IMR-90 (cell line): Measurements from ENCODE around the gene TMEM8B. TPM values are rescaled to one million over a fixed set of nuclear protein-coding genes. Genes with fewer than 3 reads are reported as not detected.

Experiments used
- ATAC-seq: fragments of 200-7000 bp; cut with Tn5 transposase; 2 replicates; pipeline ENCODE4 v1.9.1; 2020; ENCODE audit warnings: low read depth, mild to moderate bottlenecking, moderate library complexity
- BruUV-seq: library from RNA; stranded (reverse); fragments of 400-500 nt; replicated peaks from 2 replicates; lab custom pipeline; 2021; lab: Mats Ljungman, UMichigan
- CTCF ChIA-PET: fragments of 300-600 bp; formaldehyde crosslinking; extraction: SDS; loops from one replicate; lab custom pipeline; 2021; ENCODE audit warnings: antibody characterized with exemption; lab: Yijun Ruan, JAX
- POLR2A ChIA-PET: fragments of 300-600 bp; sonication (Branson Sonifier 250); formaldehyde crosslinking; loops from one replicate; lab custom pipeline; 2022; ENCODE audit warnings: antibody characterized with exemption; ENCODE audit not compliant: unreplicated experiment; lab: Charles Lee
- DNase-seq: peaks from one replicate; pipeline ENCODE4 v3.0.0; 2013
- H2AFZ ChIP-seq: replicated peaks from 2 replicates; pipeline ENCODE3; 2013; ENCODE audit warnings: low read length, mild to moderate bottlenecking; ENCODE audit not compliant: poor library complexity
- H2AK5ac ChIP-seq: 2 replicates; pipeline ENCODE4 v1.6.1; 2013; ENCODE audit warnings: low read depth, low read length, inconsistent platforms
- H2AK9ac ChIP-seq: replicated peaks from 2 replicates; pipeline ENCODE3; 2013; ENCODE audit warnings: mild to moderate bottlenecking, low read depth, low read length, moderate library complexity; ENCODE audit not compliant: poor library complexity
- H2BK120ac ChIP-seq: 2 replicates; pipeline ENCODE4 v1.6.1; 2013; ENCODE audit warnings: low read depth, low read length, inconsistent platforms
- H2BK15ac ChIP-seq: 3 replicates; pipeline ENCODE4 v1.6.1; 2013; ENCODE audit warnings: low read depth, low read length, inconsistent platforms
- H2BK20ac ChIP-seq: 2 replicates; pipeline ENCODE4 v1.6.1; 2013; ENCODE audit warnings: low read depth, mild to moderate bottlenecking, inconsistent platforms, low read length, moderate library complexity
- H2BK5ac ChIP-seq: 2 replicates; pipeline ENCODE4 v1.6.1; 2013; ENCODE audit warnings: mild to moderate bottlenecking, low read depth, low read length, inconsistent platforms; ENCODE audit not compliant: poor library complexity, severe bottlenecking
- H3K14ac ChIP-seq: replicated peaks from 2 replicates; pipeline ENCODE4 v1.6.1; 2013; ENCODE audit warnings: low read depth, low read length, inconsistent platforms
- H3K18ac ChIP-seq: 2 replicates; pipeline ENCODE4 v1.6.1; 2013; ENCODE audit warnings: low read depth, low read length, control low read depth
- H3K23ac ChIP-seq: 2 replicates; pipeline ENCODE4 v1.6.1; 2013; ENCODE audit warnings: low read depth, low read length, inconsistent platforms
- H3K27ac ChIP-seq: 2 replicates; pipeline ENCODE4 v1.5.1; 2013; ENCODE audit warnings: mild to moderate bottlenecking, control low read depth, low read length; ENCODE audit not compliant: insufficient read depth
- H3K27me3 ChIP-seq: 2 replicates; pipeline ENCODE4 v1.6.1; 2013; ENCODE audit warnings: low read length; ENCODE audit not compliant: control insufficient read depth, insufficient read depth
- H3K36me3 ChIP-seq: 2 replicates; pipeline ENCODE4 v1.6.1; 2013; ENCODE audit warnings: low read length, mixed read lengths; ENCODE audit not compliant: control insufficient read depth, insufficient read depth
- H3K4ac ChIP-seq: 2 replicates; pipeline ENCODE4 v1.6.1; 2013; ENCODE audit warnings: low read depth, low read length, inconsistent platforms
- H3K4me1 ChIP-seq: 2 replicates; pipeline ENCODE4 v1.6.1; 2013; ENCODE audit warnings: low read length, mixed read lengths; ENCODE audit not compliant: control insufficient read depth, insufficient read depth
- H3K4me2 ChIP-seq: 2 replicates; pipeline ENCODE4 v1.6.1; 2013; ENCODE audit warnings: low read depth, mild to moderate bottlenecking, control low read depth, low read length, moderate library complexity
- H3K4me3 ChIP-seq: 2 replicates; pipeline ENCODE4 v1.5.1; 2013; ENCODE audit warnings: low read depth, mild to moderate bottlenecking, control low read depth, low read length, moderate library complexity; ENCODE audit not compliant: insufficient read depth
- H3K56ac ChIP-seq: 2 replicates; pipeline ENCODE4 v1.6.1; 2013; ENCODE audit warnings: low read length, inconsistent platforms; ENCODE audit not compliant: insufficient read depth; ENCODE audit errors: extremely low read depth
- H3K79me1 ChIP-seq, 2 experiments: 2 replicates each; pipeline ENCODE4 v1.6.1; 2013; ENCODE audit warnings: low read length in 2 of 2, inconsistent platforms in 1 of 2, low read depth in 1 of 2
- H3K9ac ChIP-seq: 2 replicates; pipeline ENCODE4 v1.6.1; 2013; ENCODE audit warnings: low read depth, low read length, control low read depth
- H3K9me1 ChIP-seq: 2 replicates; pipeline ENCODE4 v1.6.1; 2013; ENCODE audit warnings: low read length, inconsistent platforms; ENCODE audit not compliant: insufficient read depth
- H3K9me3 ChIP-seq: 2 replicates; pipeline ENCODE4 v1.6.1; 2013; ENCODE audit warnings: low read length; ENCODE audit not compliant: control insufficient read depth, insufficient read depth
- H4K20me1 ChIP-seq: 2 replicates; pipeline ENCODE4 v1.6.1; 2013; ENCODE audit warnings: low read length, inconsistent platforms; ENCODE audit not compliant: insufficient read depth
- H4K5ac ChIP-seq: 2 replicates; pipeline ENCODE4 v1.6.1; 2013; ENCODE audit warnings: mild to moderate bottlenecking, low read depth, low read length, control low read depth
- H4K8ac ChIP-seq, 2 experiments: 2 replicates each; pipeline ENCODE4 v1.6.1; 2013; ENCODE audit warnings: low read depth in 2 of 2, low read length in 2 of 2, control low read depth in 1 of 2, inconsistent platforms in 1 of 2
- H4K91ac ChIP-seq: 2 replicates; pipeline ENCODE4 v1.6.1; 2013; ENCODE audit warnings: low read depth, low read length, inconsistent platforms; ENCODE audit not compliant: insufficient read depth
- BHLHE40 ChIP-seq: fragments of 150-350 bp; IDR thresholded peaks from 2 replicates; pipeline ENCODE4 v1.6.1; 2016; ENCODE audit warnings: mild to moderate bottlenecking, low read depth, low read length
- FOS ChIP-seq: fragments of 150-350 bp; IDR thresholded peaks from 2 replicates; pipeline ENCODE4 v1.6.1; 2016; ENCODE audit warnings: low read depth, low read length
- MAZ ChIP-seq: IDR thresholded peaks from 2 replicates; pipeline ENCODE4 v1.6.1; 2012; ENCODE audit warnings: low read depth, mild to moderate bottlenecking, low read length, improper control_type of control experiment, moderate library complexity, borderline replicate concordance
- POLR2A ChIP-seq: IDR thresholded peaks from 2 replicates; pipeline ENCODE4 v1.6.1; 2012; ENCODE audit warnings: mild to moderate bottlenecking, low read depth, low read length
- RCOR1 ChIP-seq: IDR thresholded peaks from 2 replicates; pipeline ENCODE4 v1.6.1; 2012; ENCODE audit warnings: mild to moderate bottlenecking, low read length, improper control_type of control experiment; ENCODE audit not compliant: insufficient replicate concordance
- RFX5 ChIP-seq: IDR thresholded peaks from 2 replicates; pipeline ENCODE4 v1.8.0; 2012; ENCODE audit warnings: low read depth, mild to moderate bottlenecking, low read length, moderate library complexity
- WGBS, 2 experiments: methylation state at CpG; one replicate each; pipeline versions ENCODE4 v1.1.5 to v1.1.7; 2013; ENCODE audit warnings: missing lambda C conversion rate in 2 of 2; ENCODE audit not compliant: insufficient read length in 1 of 2; ENCODE audit errors: extremely low coverage in 2 of 2; 5-methylcytosine and 5-hydroxymethylcytosine counted together
- dilution Hi-C: fragments of 300-500 bp; cut with HindIII; formaldehyde crosslinking; loops from one replicate; pipeline ENCODE4 v1.14.3; 2018; ENCODE audit warnings: low sequenced_read_pairs; ENCODE audit not compliant: unreplicated experiment
- in situ Hi-C: fragments of 300-500 bp; cut with MboI; formaldehyde crosslinking; loops from 3 replicates; pipeline ENCODE4 v1.14.3; 2019; ENCODE audit warnings: low sequenced_read_pairs, inconsistent platforms, mixed read lengths
- intact Hi-C: fragments of 100-400 bp; cut with micrococcal nuclease; formaldehyde crosslinking; loops from 2 replicates; pipeline ENCODE4 v1.10.0; 2022
- polyA plus RNA-seq, 3 experiments: library from polyadenylated mRNA; depleted of rRNA; stranded (reverse); fragments of >200 nt; gene quantifications; 2 replicates each; pipeline ENCODE4 v1.2.3, GENCODE V29; 2012; ENCODE audit warnings: low replicate concordance in 1 of 3
- total RNA-seq: library from RNA; depleted of rRNA; stranded (reverse); fragments of >200 nt; gene quantifications from 2 replicates; pipeline ENCODE4 v1.2.3, GENCODE V29; 2012
- TF ChIP-seq, protein P1 (sequence below): fragments of 150-350 bp; IDR thresholded peaks from 2 replicates; pipeline ENCODE4 v1.6.1; 2017; ENCODE audit warnings: mild to moderate bottlenecking, antibody characterized with exemption, low read length, low read depth
- TF ChIP-seq, protein P2 (sequence below): fragments of 150-350 bp; IDR thresholded peaks from 2 replicates; pipeline ENCODE4 v1.6.1; 2016; ENCODE audit warnings: low read depth, mild to moderate bottlenecking, low read length, moderate library complexity, borderline replicate concordance

Gene TMEM8B
- total and polyA plus RNA-seq, 2 of the 4 experiments (the other 2 are of a cell fraction): 0.72 to 8.3 TPM

DNA sequence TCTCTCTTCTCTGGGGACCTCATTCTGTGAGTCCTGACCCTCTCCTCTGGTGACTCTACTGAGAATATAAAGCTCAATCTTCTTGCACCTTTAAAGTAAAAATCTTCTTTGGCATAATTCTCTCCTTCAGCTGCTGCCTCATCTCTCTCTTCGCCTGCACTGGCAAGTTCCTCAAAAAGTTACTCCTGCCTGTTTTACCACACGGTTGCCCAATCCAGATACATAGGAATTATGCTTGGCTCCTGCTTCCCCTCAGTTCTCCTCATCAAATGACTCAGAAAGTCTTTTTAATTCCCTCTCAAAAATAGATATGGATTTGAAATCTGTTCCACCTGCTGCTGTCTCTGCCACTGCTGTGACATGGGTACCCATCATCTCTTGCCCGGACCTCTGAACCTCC lies 62.6 kb downstream of the TMEM8B start:
- Histone ChIP-seq H3K4me2 (no peak overlapping the region), H3K18ac (no peak overlapping the region), H3K56ac (no peak overlapping the region), H4K5ac (no peak overlapping the region), H3K9me1 (no peaks in the 10 kb centered on the region), H2AK5ac (no peak overlapping the region), H3K9me3 (no peaks in the 10 kb centered on the region), H3K36me3 (no peaks in the 10 kb centered on the region), H4K20me1 (no peaks in the 10 kb centered on the region), H2BK15ac (no peak overlapping the region), H3K14ac (no peak overlapping the region), H3K79me1 (no peaks in the 10 kb centered on the region), H2BK5ac (no peak overlapping the region), H3K4ac (no peak overlapping the region), H4K8ac (no peak overlapping the region), H4K91ac (no peak overlapping the region), H3K4me3 (no peak overlapping the region), H3K23ac (no peak overlapping the region), H3K27ac (no peak overlapping the region), H3K4me1 (no peaks in the 10 kb centered on the region), H3K27me3 (peaks cover 34% of the 10 kb centered on the region), H2AK9ac (no peak overlapping the region), H2BK20ac (no peak overlapping the region), H2BK120ac (no peak overlapping the region), H2AFZ (no peak overlapping the region), H3K9ac (no peak overlapping the region)
- dilution Hi-C loops: no loop called here
- ATAC-seq (no peak), DNase-seq (no peak)
- TF ChIP-seq RFX5: no peak
- no peak for TF ChIP-seq RCOR1
- TF ChIP-seq, protein P1, sequence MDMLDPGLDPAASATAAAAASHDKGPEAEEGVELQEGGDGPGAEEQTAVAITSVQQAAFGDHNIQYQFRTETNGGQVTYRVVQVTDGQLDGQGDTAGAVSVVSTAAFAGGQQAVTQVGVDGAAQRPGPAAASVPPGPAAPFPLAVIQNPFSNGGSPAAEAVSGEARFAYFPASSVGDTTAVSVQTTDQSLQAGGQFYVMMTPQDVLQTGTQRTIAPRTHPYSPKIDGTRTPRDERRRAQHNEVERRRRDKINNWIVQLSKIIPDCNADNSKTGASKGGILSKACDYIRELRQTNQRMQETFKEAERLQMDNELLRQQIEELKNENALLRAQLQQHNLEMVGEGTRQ: no peak
- TF ChIP-seq, protein P2, sequence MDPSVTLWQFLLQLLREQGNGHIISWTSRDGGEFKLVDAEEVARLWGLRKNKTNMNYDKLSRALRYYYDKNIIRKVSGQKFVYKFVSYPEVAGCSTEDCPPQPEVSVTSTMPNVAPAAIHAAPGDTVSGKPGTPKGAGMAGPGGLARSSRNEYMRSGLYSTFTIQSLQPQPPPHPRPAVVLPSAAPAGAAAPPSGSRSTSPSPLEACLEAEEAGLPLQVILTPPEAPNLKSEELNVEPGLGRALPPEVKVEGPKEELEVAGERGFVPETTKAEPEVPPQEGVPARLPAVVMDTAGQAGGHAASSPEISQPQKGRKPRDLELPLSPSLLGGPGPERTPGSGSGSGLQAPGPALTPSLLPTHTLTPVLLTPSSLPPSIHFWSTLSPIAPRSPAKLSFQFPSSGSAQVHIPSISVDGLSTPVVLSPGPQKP: no peak
- TF ChIP-seq POLR2A: no peak
- TF ChIP-seq FOS: no peak
- no peak for TF ChIP-seq BHLHE40
- TF ChIP-seq MAZ: no peak
- ChIA-PET POLR2A (no interaction called here), CTCF (interaction anchor here (1.1 to 1.2 kb wide), 2 partner anchors 9 to 65 kb away, joined by 3 read pairs; no protein-coding TSS in a partner anchor)
- in situ Hi-C loops: no loop called here
- intact Hi-C loops: no loop called here
- WGBS, 2 experiments: 100% methylated on average over 1 of the region's 3 CpGs; no CpG with 5 or more reads in 1 of the 2 experiments
- no TSS peak for BruUV-seq
